CD4-positive, alpha-beta T cell treated with Interleukin-15 for 1 hour (primary cell): ENCODE data around the gene TRIM28.
"Not testable (repeated sequence)": the region's sequence is repeated elsewhere in the genome, so short reads cannot be mapped to it uniquely, and the experiment has no call there.

Experiments
- DNase-seq: peaks from one replicate; pipeline ENCODE4 v3.0.0-alpha.2; 2020

The TRIM28 gene

DNA sequence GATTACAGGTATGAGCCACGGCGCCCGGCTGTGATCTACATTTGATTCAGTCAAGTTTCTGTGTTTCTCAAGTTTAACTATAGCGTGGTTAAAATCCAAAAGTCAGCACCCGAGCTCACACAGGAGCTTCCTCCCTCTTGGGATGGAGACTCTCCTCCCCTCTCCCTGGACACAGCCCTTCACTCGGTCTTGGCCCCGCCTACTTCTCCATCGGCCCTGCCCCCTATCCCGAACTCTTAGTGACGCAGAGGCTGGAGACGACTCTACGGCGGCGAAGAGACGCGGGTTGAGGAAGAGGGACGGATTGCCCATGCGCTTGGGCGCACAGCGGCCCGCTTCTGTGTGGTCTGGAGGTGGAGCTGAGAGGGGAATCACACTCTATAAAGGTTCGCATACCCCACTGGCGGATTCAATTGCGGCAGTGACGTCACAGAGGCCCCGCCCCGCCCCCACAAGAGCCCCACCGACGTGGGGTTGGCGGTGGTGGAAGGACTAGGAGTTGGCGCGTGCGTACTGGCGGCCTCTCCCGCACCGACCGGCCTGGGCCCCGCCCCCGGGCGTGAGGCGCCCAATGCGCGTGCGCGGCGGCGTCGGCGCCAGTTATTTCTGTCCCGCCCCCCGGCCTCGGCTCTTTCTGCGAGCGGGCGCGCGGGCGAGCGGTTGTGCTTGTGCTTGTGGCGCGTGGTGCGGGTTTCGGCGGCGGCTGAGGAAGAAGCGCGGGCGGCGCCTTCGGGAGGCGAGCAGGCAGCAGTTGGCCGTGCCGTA lies at the start of gene TRIM28:
TSS of gene TRIM28 (plus strand) at position 239 of the 765 bp plus-strand sequence. CDS start 694 bp downstream, outside the sequence.
- peak; percentile 100 for DNase-seq

- no peak for DNase-seq
Observed at GRCh38 chr19:58497634-58498170, 46.2 kb upstream of the TRIM28 start.

GRCh38 chr19:58498316-58499020 lies 45.4 kb upstream of the TRIM28 start:
- DNase-seq, result no peak

DNA sequence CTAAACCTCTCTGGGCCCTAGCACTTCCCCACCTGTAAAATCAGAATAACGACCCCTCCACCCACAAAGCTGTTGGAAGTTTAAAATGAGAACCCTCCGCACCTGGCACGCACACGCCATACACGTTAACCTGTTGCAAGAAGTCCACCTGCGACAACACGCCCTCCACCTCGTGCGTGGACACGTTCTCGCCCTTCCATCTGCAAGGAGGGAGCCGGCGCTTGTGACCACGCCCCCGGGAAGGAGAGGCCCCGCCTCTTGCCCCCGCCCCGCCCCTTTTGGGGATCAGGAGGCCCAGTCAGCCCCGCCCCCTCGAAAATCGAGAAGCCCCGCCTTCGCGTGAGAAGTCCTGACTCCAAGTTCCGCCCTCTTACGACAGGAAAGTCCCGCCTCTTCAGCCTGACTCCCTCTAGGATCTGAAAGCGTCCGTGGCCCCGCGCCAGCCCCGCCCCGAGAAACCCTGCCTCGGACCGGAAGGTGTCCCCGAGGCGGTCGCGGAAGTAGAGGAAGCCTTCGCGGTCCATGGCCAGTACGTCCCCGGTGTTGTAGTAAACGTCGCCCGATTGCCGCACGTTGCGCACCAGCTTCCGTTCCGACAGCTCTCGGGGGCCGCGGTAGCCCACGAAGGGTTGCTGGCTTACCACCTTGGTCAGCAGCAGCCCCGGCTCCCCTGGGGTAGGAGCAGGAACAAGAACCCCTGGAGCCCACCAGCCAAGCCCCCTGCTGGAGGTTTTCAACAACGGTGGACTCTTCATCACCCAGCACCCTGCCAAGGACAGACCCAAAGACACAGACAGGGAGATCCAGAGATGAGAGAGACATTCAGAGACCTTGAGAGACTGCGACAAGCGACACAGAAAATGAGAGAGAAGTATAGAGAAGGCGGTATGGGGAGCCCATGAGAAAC lies 44.6 kb upstream of the TRIM28 start:
- DNase-seq, result peak; percentile 98

GRCh38 chr19:58500242-58500641 lies 43.6 kb upstream of the TRIM28 start:
- DNase-seq, result no peak

DNA sequence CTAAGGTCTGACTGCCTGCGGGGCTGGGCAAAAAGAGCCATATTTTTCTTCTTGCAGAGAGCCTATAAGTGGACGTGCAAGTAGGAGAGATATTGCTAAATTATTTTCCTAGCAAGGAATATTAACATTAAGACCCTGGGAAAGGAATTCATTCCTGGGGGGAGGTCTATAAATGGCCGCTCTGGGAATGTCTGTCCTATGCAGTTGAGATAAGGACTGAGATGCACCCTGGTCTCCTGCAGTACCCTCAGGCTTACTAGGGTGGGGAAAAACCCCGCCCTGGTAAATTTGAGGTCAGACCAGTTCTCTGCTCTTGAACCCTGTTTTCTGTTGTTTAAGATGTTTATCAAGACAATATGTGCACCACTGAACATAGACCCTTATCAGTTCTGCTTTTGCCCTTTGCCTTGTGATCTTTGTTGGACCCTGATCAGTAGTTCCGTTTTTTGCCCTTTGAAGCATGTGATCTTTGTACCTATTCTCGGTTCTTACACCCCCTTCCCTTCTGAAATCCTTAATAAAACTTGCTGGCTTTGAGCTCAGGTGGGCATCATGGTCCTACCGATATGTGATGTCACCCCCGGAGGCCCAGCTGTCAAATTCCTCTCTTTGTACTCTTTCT lies 36.2 kb upstream of the TRIM28 start:
- not testable (repeated sequence) for DNase-seq

GRCh38 chr19:58509731-58510083 lies 34.2 kb upstream of the TRIM28 start:
- no peak for DNase-seq

- DNase-seq, result no peak
Observed at GRCh38 chr19:58510084-58510862, 33.6 kb upstream of the TRIM28 start.

DNA sequence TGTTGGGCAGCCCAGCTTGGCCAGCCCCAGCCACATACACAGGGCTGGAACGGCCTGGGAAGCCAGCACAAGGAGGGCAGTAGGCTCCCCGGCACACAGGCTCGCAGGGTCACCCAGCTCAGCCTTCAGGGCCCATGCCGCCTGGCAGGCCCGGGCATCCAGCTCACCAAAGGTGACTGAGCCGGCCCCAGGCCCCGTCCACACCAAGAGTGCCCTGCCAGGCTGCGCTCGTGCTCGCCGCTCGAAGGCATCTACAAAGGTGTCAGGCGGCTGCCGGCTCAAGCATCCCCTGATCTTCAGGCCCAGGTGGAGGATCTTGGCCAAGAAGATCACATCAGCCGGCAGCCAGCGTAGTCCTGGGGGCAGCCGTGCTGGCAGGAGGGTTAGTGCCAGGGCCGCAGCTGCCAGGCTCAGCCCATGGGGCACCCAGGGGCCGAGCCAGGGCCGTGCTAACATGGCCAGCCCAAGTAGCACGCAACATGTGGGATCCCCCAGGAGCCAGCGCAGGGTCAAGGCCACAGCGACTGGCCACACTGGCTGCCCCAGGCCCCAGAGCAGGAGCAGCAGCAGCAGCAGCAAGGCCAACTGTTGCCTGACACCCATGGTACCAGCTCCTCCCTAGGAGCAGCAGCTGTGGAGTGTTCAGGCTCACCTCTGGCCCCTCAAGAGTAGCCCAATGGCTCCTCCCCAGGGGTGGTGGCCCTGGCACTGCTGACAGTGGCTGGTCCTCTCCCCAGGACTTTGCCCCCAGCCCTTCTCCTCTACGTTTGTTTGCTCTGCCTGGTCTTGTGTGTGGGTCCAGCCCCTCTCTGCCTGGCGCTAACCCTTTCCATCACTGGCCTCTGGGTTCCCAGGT lies 32.3 kb upstream of the TRIM28 start, which contains the start of gene SLC27A5:
TSS of gene SLC27A5 (minus strand) at position 640 of the 856 bp plus-strand sequence. CDS start at position 603, 37 bp downstream.
- no peak for DNase-seq

DNA sequence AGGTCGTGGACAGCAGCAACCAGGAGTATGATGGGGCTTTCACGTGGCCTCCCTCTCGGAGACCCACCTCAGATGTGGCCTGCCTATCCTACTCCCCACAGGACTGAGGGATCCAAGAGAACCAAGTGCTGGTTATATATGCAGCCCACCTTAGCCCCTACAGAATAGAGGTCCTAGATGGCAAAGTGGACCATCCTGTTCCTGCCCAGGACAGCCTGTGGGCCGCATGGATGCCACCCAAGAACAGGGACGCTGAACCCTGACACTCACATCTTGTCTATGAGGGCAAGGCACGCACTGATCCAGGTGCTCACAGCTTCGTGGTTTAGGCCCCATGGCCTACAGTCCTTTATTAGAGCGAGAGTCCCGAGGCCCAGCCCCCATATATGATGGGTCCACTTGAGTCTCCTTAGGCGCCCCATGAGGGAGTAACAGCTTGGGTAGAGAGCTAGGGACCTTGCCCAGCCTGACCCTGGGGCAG lies 30.6 kb upstream of the TRIM28 start:
- no peak for DNase-seq

GRCh38 chr19:58513694-58514563 lies 29.9 kb upstream of the TRIM28 start:
- peak; percentile 93 for DNase-seq

DNA sequence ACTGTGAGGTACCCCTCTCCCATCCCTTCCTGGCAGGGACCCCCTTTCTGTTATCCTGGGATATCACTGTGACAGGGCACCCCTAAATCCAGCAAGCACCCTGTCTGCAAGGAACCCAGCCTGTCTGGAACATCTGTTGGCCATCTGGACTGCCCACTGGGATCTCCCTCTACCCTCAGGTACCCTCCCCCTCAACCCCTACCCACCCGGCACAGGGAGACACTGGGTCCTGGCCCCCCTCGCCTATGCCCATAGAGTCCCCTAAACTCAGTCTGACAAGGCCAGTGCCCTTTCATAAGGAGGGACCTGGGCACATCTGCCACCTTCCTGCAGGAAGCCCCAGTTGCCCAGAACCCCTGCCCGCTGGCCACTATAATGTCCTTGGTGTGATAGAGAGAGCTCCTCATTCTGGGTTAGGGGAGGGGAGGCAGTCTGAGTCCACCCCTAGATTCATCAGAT lies 29.3 kb upstream of the TRIM28 start:
- DNase-seq, result no peak

GRCh38 chr19:58515259-58515658 lies 28.6 kb upstream of the TRIM28 start:
- DNase-seq, result no peak

DNA sequence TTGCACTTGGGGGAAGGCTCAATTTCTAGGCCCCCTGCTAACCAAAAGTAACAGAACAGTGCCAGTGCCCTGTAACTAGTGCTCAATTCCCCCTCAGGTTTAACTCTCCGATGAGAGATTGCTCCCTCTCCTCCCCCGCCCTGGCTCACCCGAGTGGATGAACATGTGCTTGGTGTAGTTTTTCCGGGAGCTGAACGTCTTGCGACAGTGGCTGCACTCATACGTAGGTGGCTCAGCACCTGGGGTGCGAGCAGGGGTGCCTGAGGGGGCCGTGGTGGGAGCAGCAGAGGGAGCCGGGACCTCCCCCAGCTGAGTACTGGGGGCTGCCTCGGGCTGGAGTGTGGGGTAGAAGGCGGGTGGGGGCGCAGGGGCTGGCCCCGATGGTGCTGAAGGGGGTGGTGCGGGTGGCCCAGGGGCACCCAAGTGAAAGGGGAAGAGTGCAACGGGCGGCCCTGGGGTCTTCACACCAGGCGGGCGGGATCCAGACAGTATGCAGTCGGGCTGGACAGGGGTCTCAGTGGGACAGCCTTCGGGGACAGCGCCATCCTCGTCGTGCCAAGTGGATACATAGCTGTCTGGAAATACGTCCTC lies 27.5 kb upstream of the TRIM28 start:
- no peak for DNase-seq

GRCh38 chr19:58516964-58517833 lies 26.7 kb upstream of the TRIM28 start:
- DNase-seq, result no peak

DNA sequence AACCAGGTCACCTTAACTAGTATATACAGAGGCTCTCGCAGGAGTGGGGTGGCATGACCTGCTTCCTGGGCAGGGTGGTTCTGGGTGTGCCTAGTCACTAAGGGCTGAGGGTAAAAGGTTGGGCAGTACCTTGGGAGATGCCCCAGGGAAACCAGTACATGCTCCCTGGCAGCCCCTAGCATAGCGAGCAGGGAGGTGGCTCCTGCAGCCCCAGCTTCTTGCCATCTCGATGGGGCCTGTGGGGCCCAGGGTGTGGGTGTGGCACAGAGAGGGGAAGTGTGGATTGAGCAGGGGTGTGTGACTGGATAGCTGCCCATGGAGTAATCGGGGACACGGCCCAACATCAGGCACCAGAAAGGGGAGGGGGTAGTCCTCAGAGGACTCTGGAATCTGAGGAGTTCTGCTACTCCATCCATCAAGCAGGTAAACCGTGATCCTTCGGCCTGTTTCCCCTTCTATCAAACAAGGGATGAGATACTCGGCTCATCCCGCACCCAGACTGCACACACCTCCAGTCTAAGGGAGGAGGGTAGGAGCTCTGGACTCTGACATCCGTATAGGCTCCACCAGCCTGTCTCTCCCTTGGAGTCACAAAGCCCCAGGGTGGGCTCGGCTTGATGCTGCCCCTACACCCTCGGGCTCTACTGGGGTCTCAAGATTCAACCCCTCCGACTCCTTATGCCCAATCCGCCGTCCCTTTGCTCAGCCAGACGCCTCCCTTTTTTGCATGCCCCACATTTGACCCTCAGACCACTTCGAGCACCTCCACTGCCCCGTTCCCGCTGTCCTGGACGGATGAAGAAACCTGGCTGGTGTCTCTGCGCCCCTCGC lies 25.4 kb upstream of the TRIM28 start:
- no peak for DNase-seq

DNA sequence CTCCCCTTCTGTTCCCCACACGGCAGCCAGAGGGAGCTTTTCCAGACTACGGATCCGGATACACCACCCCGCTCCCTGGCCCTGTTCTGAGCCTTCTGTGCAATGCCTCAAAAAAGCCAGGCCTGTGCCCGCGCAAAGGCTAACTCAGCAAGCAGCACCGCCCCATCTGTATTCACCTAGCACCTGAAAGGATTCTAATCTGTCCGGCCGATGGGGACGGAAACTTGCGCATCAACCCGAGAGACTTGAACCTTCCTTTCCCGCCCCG lies 24.8 kb upstream of the TRIM28 start:
- peak; percentile 45 for DNase-seq
